GM23338 (cell line): ENCODE measurements around the gene KRT7. TPM values are rescaled to one million over a fixed set of nuclear protein-coding genes. Genes with fewer than 3 reads are reported as not detected.

ENCODE experiments used
- ATAC-seq: fragments of 200-7000 bp; cut with Tn5 transposase; 3 replicates; pipeline ENCODE4 v1.9.1; 2020
- DNase-seq: peaks from one replicate; pipeline ENCODE4 v3.0.0-alpha.2; 2015; ENCODE audit warnings: low spot score
- H2AFZ ChIP-seq: fragments of 200-600 bp; sonication (generic); 2 replicates; pipeline ENCODE4 v1.8.0; 2016; ENCODE audit warnings: antibody characterized with exemption, mild to moderate bottlenecking, moderate library complexity
- H3F3A ChIP-seq: fragments of 200-600 bp; sonication (generic); replicated peaks from 2 replicates; pipeline ENCODE4 v1.8.0; 2017; ENCODE audit warnings: antibody characterized with exemption, mixed run types, low read depth
- H3K27ac ChIP-seq: fragments of 200-600 bp; sonication (generic); 2 replicates; pipeline ENCODE4 v1.6.1; 2016; ENCODE audit warnings: low read depth
- H3K27me3 ChIP-seq: fragments of 200-600 bp; sonication (generic); 2 replicates; pipeline ENCODE4 v1.8.0; 2016; ENCODE audit warnings: mild to moderate bottlenecking, mixed run types, moderate library complexity; ENCODE audit not compliant: insufficient read depth
- H3K36me3 ChIP-seq: fragments of 200-600 bp; sonication (generic); 2 replicates; pipeline ENCODE4 v1.8.0; 2016; ENCODE audit warnings: mild to moderate bottlenecking; ENCODE audit not compliant: insufficient read depth
- H3K4me1 ChIP-seq: fragments of 200-600 bp; sonication (generic); 2 replicates; pipeline ENCODE4 v1.8.0; 2016; ENCODE audit warnings: mild to moderate bottlenecking, moderate library complexity; ENCODE audit not compliant: insufficient read depth
- H3K4me2 ChIP-seq: fragments of 200-600 bp; sonication (generic); 2 replicates; pipeline ENCODE4 v1.7.1; 2017; ENCODE audit warnings: mixed run types
- H3K4me3 ChIP-seq: fragments of 200-600 bp; sonication (generic); 2 replicates; pipeline ENCODE4 v1.6.1; 2016; ENCODE audit warnings: mixed run types
- H3K79me2 ChIP-seq: fragments of 200-600 bp; sonication (generic); replicated peaks from 2 replicates; pipeline ENCODE4 v1.8.0; 2017; ENCODE audit warnings: mild to moderate bottlenecking; ENCODE audit not compliant: insufficient read depth
- H3K9me2 ChIP-seq: fragments of 200-600 bp; sonication (generic); 2 replicates; pipeline ENCODE4 v1.8.0; 2017; ENCODE audit not compliant: insufficient read depth
- H4K20me1 ChIP-seq: fragments of 200-600 bp; sonication (generic); replicated peaks from 2 replicates; pipeline ENCODE4 v1.8.0; 2017; ENCODE audit warnings: mild to moderate bottlenecking; ENCODE audit not compliant: insufficient read depth
- H3K27ac Mint-ChIP-seq: 2 replicates; pipeline ENCODE4 v1.8.0; 2020; ENCODE audit warnings: inconsistent platforms, mild to moderate bottlenecking, moderate library complexity, mixed read lengths
- H3K27me3 Mint-ChIP-seq: 3 replicates; pipeline ENCODE4 v1.8.0; 2022; ENCODE audit warnings: low read depth, mild to moderate bottlenecking, moderate library complexity, mixed read lengths, inconsistent platforms; ENCODE audit not compliant: insufficient read depth, poor library complexity
- H3K36me3 Mint-ChIP-seq: 3 replicates; pipeline ENCODE4 v1.8.0; 2021; ENCODE audit warnings: low read depth, mild to moderate bottlenecking, inconsistent platforms, moderate library complexity, mixed read lengths
- H3K4me1 Mint-ChIP-seq: 3 replicates; pipeline ENCODE4 v1.8.0; 2020; ENCODE audit warnings: mild to moderate bottlenecking, inconsistent platforms, mixed read lengths
- H3K4me3 Mint-ChIP-seq: 3 replicates; pipeline ENCODE4 v1.8.0; 2021; ENCODE audit warnings: moderate library complexity, mild to moderate bottlenecking, inconsistent platforms, mixed read lengths
- H3K9me3 Mint-ChIP-seq: 3 replicates; pipeline ENCODE4 v1.8.0; 2020; ENCODE audit warnings: moderate library complexity, mild to moderate bottlenecking, inconsistent platforms, mixed read lengths
- EZH2 ChIP-seq: fragments of 200-600 bp; sonication (generic); IDR thresholded peaks from one replicate; pipeline ENCODE4 v1.8.0; 2017; ENCODE audit warnings: antibody characterized with exemption, mild to moderate bottlenecking, low read depth; ENCODE audit not compliant: unreplicated experiment
- EZH2phosphoT487 ChIP-seq: fragments of 200-600 bp; sonication (generic); IDR thresholded peaks from one replicate; pipeline ENCODE4 v1.8.1; 2018; ENCODE audit warnings: antibody characterized with exemption; ENCODE audit not compliant: unreplicated experiment
- JUNB ChIP-seq: IDR thresholded peaks from one replicate; pipeline ENCODE4 v1.6.1; 2016; ENCODE audit warnings: antibody characterized with exemption; ENCODE audit not compliant: unreplicated experiment
- POLR2AphosphoS5 ChIP-seq: IDR thresholded peaks from 2 replicates; pipeline ENCODE4 v1.6.1; 2016; ENCODE audit warnings: antibody characterized with exemption, low read depth
- STAT1 ChIP-seq: IDR thresholded peaks from one replicate; pipeline ENCODE4 v1.6.1; 2016; ENCODE audit warnings: antibody characterized with exemption; ENCODE audit not compliant: unreplicated experiment
- ZNF331 ChIP-seq: fragments of 250-450 bp; sonication (Bioruptor Pico); IDR thresholded peaks from 2 replicates; pipeline ENCODE4 v1.5.0; 2020; ENCODE audit warnings: low read depth, mild to moderate bottlenecking, moderate library complexity
- ZNF462 ChIP-seq: fragments of 250-450 bp; sonication (Bioruptor Pico); IDR thresholded peaks from 2 replicates; pipeline ENCODE4 v1.5.0; 2020; ENCODE audit warnings: mild to moderate bottlenecking, moderate library complexity
- polyA plus RNA-seq: library from polyadenylated mRNA; unstranded; fragments of >200 nt; fragmentation: Nextera tagmentation; extraction: Ambion mirVana; gene quantifications from 2 replicates; pipeline ENCODE4 v1.2.1, GENCODE V29; 2016
- total RNA-seq: library from RNA; depleted of rRNA; stranded (reverse); fragments of >200 nt; shearing (Covaris generic); gene quantifications from 2 replicates; pipeline ENCODE4 v1.2.3, GENCODE V29; 2014

The KRT7 gene
- total and polyA plus RNA-seq, 2 experiments from 2014 or later = 6.5 to 9.4 TPM

GRCh38 chr12:52242442-52243258 lies 9.6 kb downstream of the KRT7 start (continued):
- TF ChIP-seq ZNF462 (no peak), EZH2phosphoT487 (no peak), STAT1 (no peak)

- Mint-ChIP-seq H3K36me3 (peaks cover 8% of the 10 kb centered on the region; the same call in 1 of the 3 replicates), H3K27ac (no peak overlapping the region)
- no peak overlapping the region for H3K27ac ChIP-seq
- no peak for TF ChIP-seq ZNF331 (CRISPR knock-in tag)
- TF ChIP-seq ZNF462 = no peak
- no peak for TF ChIP-seq POLR2AphosphoS5
- TF ChIP-seq JUNB = no peak
- no peak for TF ChIP-seq EZH2
Observed at GRCh38 chr12:52243259-52243855, 10.3 kb downstream of the KRT7 start.

More at GRCh38 chr12:52243259-52243855, 10.3 kb downstream of the KRT7 start:
- Histone ChIP-seq H3K4me1 (no peaks in the 10 kb centered on the region), H4K20me1 (no peaks in the 10 kb centered on the region), H2AFZ (no peak overlapping the region), H3K9me2 (0 out of 2 replicates have a peak, but pooled peaks cover under 1% of the 10 kb centered on the region), H3K79me2 (no peaks in the 10 kb centered on the region), H3K4me3 (no peak overlapping the region), H3K27me3 (no peaks in the 10 kb centered on the region), H3K4me2 (no peak overlapping the region), H3K36me3 (no peaks in the 10 kb centered on the region), H3F3A (no peaks in the 10 kb centered on the region)
- H3K4me1 Mint-ChIP-seq = peaks cover 34% of the 10 kb centered on the region
- no peak for DNase-seq
- no peak for ATAC-seq
- H3K9me3 Mint-ChIP-seq = no peaks in the 10 kb centered on the region
- peaks cover 18% of the 10 kb centered on the region for H3K27me3 Mint-ChIP-seq
- H3K4me3 Mint-ChIP-seq = no peak overlapping the region
